HEK293T (cell line): Measurements from ENCODE around the gene ADSS1.

Experiments used
- CTCF ChIA-PET: fragments of 350-600 bp; formaldehyde crosslinking; extraction: SDS; loops from one replicate; lab custom pipeline; 2021; ENCODE audit warnings: antibody characterized with exemption, inconsistent platforms; lab: Yijun Ruan, JAX
- POLR2A ChIA-PET: fragments of 350-600 bp; formaldehyde crosslinking; extraction: SDS; loops from one replicate; lab custom pipeline; 2020; ENCODE audit warnings: antibody characterized with exemption, inconsistent platforms; lab: Yijun Ruan, JAX
- DNase-seq: peaks from one replicate; pipeline ENCODE4 v3.0.0; 2012; ENCODE audit warnings: mixed read lengths; ENCODE audit errors: extremely low spot score
- ARNT ChIP-seq: fragments of 450-650 bp; IDR thresholded peaks from 2 replicates; pipeline ENCODE4 v1.6.1; 2017; ENCODE audit warnings: mild to moderate bottlenecking
- BHLHE40 ChIP-seq: fragments of 450-650 bp; IDR thresholded peaks from 2 replicates; pipeline ENCODE4 v1.6.1; 2016; ENCODE audit warnings: mild to moderate bottlenecking, moderate library complexity, borderline replicate concordance
- CTBP1 ChIP-seq: fragments of 450-650 bp; IDR thresholded peaks from 2 replicates; pipeline ENCODE4 v1.6.1; 2016; ENCODE audit warnings: borderline replicate concordance
- ELF4 ChIP-seq: fragments of 450-650 bp; IDR thresholded peaks from 2 replicates; pipeline ENCODE4 v1.6.1; 2017; ENCODE audit warnings: antibody characterized with exemption
- FOXA1 ChIP-seq: fragments of 450-650 bp; IDR thresholded peaks from 2 replicates; pipeline ENCODE4 v1.6.1; 2016; ENCODE audit warnings: mild to moderate bottlenecking
- FOXK2 ChIP-seq: fragments of 450-650 bp; IDR thresholded peaks from 2 replicates; pipeline ENCODE4 v1.6.1; 2016; ENCODE audit warnings: mild to moderate bottlenecking
- FOXM1 ChIP-seq: fragments of 450-650 bp; IDR thresholded peaks from 2 replicates; pipeline ENCODE4 v1.6.1; 2017; ENCODE audit warnings: mild to moderate bottlenecking, borderline replicate concordance
- HDGF ChIP-seq: fragments of 450-650 bp; IDR thresholded peaks from 2 replicates; pipeline ENCODE4 v1.6.1; 2017; ENCODE audit warnings: antibody characterized with exemption, borderline replicate concordance
- L3MBTL2 ChIP-seq: fragments of 450-650 bp; conservative IDR thresholded peaks from 2 replicates; pipeline ENCODE4 v1.6.1; 2016; ENCODE audit warnings: mild to moderate bottlenecking
- LEF1 ChIP-seq: fragments of 450-650 bp; IDR thresholded peaks from 2 replicates; pipeline ENCODE4 v1.6.1; 2017; ENCODE audit warnings: mild to moderate bottlenecking, borderline replicate concordance
- NFRKB ChIP-seq: fragments of 450-650 bp; IDR thresholded peaks from 2 replicates; pipeline ENCODE4 v1.6.1; 2016; ENCODE audit warnings: mild to moderate bottlenecking, moderate library complexity
- PKNOX1 ChIP-seq: fragments of 450-650 bp; IDR thresholded peaks from 2 replicates; pipeline ENCODE4 v1.6.1; 2016
- SP1 ChIP-seq: fragments of 450-650 bp; IDR thresholded peaks from 2 replicates; pipeline ENCODE4 v1.6.1; 2017
- SUZ12 ChIP-seq: fragments of 450-650 bp; IDR thresholded peaks from 2 replicates; pipeline ENCODE4 v1.6.1; 2016; ENCODE audit warnings: mild to moderate bottlenecking
- TARDBP ChIP-seq: fragments of 450-650 bp; IDR thresholded peaks from 2 replicates; pipeline ENCODE4 v1.6.1; 2016
- ZNF384 ChIP-seq: fragments of 450-650 bp; IDR thresholded peaks from 2 replicates; pipeline ENCODE4 v1.6.1; 2016

ADSS1 gene

GRCh38 chr14:104777808-104778249 lies 53.8 kb downstream of the ADSS1 start:
- POLR2A ChIA-PET = no interaction called here
- TF ChIP-seq FOXA1 = no peak
- no peak for TF ChIP-seq PKNOX1
- no peak for TF ChIP-seq TARDBP
- TF ChIP-seq LEF1 = no peak
- CTCF ChIA-PET = no interaction called here
- no peak for DNase-seq

- CTCF ChIA-PET = no interaction called here
- POLR2A ChIA-PET = interaction anchor here (0.8 kb wide), 1 partner anchor 27 kb away, joined by 3 read pairs; no protein-coding TSS in a partner anchor
- DNase-seq = no peak
- no peak for TF ChIP-seq HDGF
Observed at GRCh38 chr14:104778694-104779331, 54.8 kb downstream of the ADSS1 start.

- DNase-seq = no peak
- POLR2A ChIA-PET = interaction anchor here (0.7 to 0.8 kb wide), 2 partner anchors 26 to 255 kb away, joined by 3 read pairs; no protein-coding TSS in a partner anchor
- TF ChIP-seq FOXK2 (no peak), ARNT (no peak), BHLHE40 (no peak), SP1 (no peak), ELF4 (no peak), FOXA1 (no peak), ZNF384 (no peak), LEF1 (no peak), HDGF (no peak), CTBP1 (no peak), L3MBTL2 (no peak), FOXM1 (no peak), SUZ12 (no peak), TARDBP (no peak), NFRKB (no peak), PKNOX1 (no peak)
- CTCF ChIA-PET = no interaction called here
Observed at GRCh38 chr14:104779776-104780512, 55.9 kb downstream of the ADSS1 start.

GRCh38 chr14:104780513-104781030 lies 56.5 kb downstream of the ADSS1 start:
- TF ChIP-seq HDGF = no peak
- TF ChIP-seq BHLHE40 = no peak
- no peak for TF ChIP-seq ZNF384
- TF ChIP-seq L3MBTL2 = no peak
- no peak for TF ChIP-seq FOXM1
- no peak for TF ChIP-seq FOXK2
- no peak for TF ChIP-seq SP1
- no peak for TF ChIP-seq ELF4
- no peak for TF ChIP-seq ARNT
- TF ChIP-seq PKNOX1 = no peak
- no peak for TF ChIP-seq CTBP1
- no peak for TF ChIP-seq SUZ12
- TF ChIP-seq LEF1 = no peak
- TF ChIP-seq NFRKB = no peak
- no peak for TF ChIP-seq TARDBP
- ChIA-PET POLR2A (interaction anchor here (0.8 kb wide), 1 partner anchor 27 kb away, joined by 3 read pairs; no protein-coding TSS in a partner anchor), CTCF (no interaction called here)
- DNase-seq = no peak

- POLR2A ChIA-PET = no interaction called here
- CTCF ChIA-PET = no interaction called here
- no peak for DNase-seq
- no peak for TF ChIP-seq PKNOX1
- TF ChIP-seq SUZ12 = no peak
- no peak for TF ChIP-seq SP1
- TF ChIP-seq HDGF = no peak
- no peak for TF ChIP-seq LEF1
- no peak for TF ChIP-seq NFRKB
- TF ChIP-seq ZNF384 = no peak
- no peak for TF ChIP-seq CTBP1
- TF ChIP-seq TARDBP = no peak
- no peak for TF ChIP-seq FOXA1
Observed at GRCh38 chr14:104781271-104782077, 57.4 kb downstream of the ADSS1 start.
